Body of pancreas (tissue), 4 donors: ENCODE measurements around the gene ACVR1.

ENCODE experiments used
- POLR2A ChIP-seq, 3 donors: fragments of 450-650 bp; IDR thresholded peaks; one replicate each; pipeline ENCODE4 v1.6.1; 2016; ENCODE audit warnings: antibody characterized with exemption in 3 of 3, mild to moderate bottlenecking in 2 of 3
- TF ChIP-seq, protein P1 (sequence below), 7 experiments: fragments of 450-650 bp in 4 of 7; fragments of 200-600 bp in 3 of 7; sonication (generic) in 3 of 7; IDR thresholded peaks; one replicate each; pipeline ENCODE4 v1.5.1; 2016 to 2019; ENCODE audit warnings: antibody characterized with exemption in 7 of 7

DNA sequence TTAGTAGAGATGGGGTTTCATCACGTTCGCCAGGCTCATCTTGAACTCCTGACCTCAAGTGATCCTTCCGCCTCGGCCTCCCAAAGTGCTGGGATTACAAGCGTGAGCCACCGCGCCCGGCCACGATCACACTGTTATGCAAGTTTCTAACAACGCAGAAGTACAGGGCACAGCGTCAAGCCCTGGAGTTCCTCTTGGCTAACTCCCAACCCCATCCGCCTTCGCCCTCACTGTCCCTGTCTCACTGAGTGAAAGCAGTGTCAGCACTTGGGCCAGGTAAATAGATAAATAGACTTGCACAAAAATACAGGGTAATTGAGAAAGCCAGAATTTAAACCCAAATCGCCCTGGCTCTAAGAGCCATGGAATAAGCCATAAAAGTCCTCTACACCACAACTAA is 111.7 kb downstream of the ACVR1 start:
- TF ChIP-seq, protein P1, sequence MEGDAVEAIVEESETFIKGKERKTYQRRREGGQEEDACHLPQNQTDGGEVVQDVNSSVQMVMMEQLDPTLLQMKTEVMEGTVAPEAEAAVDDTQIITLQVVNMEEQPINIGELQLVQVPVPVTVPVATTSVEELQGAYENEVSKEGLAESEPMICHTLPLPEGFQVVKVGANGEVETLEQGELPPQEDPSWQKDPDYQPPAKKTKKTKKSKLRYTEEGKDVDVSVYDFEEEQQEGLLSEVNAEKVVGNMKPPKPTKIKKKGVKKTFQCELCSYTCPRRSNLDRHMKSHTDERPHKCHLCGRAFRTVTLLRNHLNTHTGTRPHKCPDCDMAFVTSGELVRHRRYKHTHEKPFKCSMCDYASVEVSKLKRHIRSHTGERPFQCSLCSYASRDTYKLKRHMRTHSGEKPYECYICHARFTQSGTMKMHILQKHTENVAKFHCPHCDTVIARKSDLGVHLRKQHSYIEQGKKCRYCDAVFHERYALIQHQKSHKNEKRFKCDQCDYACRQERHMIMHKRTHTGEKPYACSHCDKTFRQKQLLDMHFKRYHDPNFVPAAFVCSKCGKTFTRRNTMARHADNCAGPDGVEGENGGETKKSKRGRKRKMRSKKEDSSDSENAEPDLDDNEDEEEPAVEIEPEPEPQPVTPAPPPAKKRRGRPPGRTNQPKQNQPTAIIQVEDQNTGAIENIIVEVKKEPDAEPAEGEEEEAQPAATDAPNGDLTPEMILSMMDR (IDR thresholded peaks at IDR 0.05), result no peak
- TF ChIP-seq POLR2A (IDR thresholded peaks at IDR 0.05), result no peak
